ENCODE measurements around the gene SFT2D3. TPM values are rescaled to one million over a fixed set of nuclear protein-coding genes. Genes with fewer than 3 reads are reported as not detected.

SFT2D3 gene
- polyA plus RNA-seq, 1 experiment, result 3.5 TPM

DNA sequence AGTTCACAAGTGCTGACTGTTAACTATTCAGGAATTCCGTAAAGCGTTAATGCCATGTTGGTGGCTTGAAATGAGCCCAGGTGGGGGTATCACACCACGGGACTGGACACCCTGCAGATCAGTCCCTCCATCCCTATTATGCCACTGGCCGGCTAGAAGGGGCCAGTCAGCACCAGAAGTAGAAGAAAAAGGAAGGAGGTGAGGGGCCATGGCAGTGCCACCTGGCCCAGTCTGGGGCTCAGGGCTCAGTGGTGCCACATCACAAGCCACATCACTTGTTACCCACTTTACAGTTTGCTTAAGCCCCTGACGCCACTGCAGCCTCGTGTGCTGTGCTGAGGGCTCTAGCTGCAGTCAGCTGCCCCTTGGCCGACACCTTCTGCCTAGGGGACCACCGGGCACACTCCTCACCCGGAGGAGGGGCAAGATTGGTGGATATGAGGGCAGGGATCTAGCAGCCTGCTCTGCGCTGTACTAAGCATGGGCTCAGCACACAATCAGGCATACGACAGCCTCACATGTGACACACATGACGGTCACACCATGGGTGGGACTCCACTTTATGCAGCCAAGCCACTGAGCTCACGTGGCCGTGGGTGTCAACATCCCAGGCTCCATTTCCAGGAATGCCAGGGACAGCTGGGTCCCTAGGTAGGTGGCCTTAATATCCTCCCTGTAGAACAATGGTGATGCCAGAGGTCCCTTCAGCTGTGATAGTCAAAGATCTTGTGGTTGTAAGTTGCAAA, 29.6 kb upstream of the SFT2D3 start:
- CTCF ChIA-PET, result interaction anchor here (1.2 kb wide), 1 partner anchor 80 kb away, joined by 4 read pairs; no protein-coding TSS in a partner anchor
- DNase-seq (ENCODE audit: low read depth), result no peak
- POLR2A ChIA-PET, result no interaction called here

DNA sequence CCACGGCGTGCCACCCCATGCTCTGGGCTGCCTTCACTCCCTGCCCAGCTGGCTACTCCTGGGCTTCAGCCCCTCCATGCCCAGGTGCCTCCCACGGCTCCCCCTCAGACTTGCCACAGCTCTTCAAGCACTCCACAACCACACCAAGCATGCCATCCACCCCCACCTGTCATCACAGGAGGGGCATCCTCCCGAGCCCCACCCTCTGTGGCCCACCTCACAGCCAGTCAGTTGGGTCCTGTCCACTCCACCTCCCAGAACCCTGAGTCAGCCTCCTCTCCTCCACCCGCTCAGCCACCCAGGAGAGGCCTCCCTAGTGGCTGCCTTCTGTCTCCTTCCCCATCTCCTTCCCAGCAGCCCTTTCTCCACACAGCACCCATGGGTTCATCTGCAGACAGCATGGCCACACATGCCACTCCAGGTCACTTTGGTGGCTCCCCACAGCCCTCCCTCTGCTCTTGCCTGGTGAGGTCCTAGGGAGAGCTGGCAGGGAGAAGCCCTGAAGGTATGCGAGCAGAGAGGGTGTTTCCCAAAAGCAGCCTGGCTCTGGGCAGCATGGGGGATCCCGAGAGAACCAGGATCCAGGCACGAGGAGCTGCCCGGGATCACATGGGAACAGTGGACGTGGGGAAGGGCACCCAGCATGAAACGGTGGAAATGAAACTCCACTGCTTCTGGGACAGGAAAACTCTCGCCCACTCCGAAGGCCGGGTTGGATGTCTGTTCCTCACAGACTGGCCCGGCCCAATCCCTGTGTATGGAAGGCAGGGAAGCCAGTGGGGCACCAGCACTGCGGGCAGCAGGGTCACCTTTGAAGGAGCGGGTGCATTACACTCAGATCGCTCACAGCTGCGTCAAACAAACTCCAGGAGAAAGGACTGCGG, 28.7 kb upstream of the SFT2D3 start:
- CTCF ChIA-PET, result interaction anchor here (3.5 kb wide), 1 partner anchor 22 kb away, joined by 17 read pairs; no protein-coding TSS in a partner anchor
- no peak for DNase-seq (ENCODE audit: low read depth)
- TF ChIP-seq, protein P1, sequence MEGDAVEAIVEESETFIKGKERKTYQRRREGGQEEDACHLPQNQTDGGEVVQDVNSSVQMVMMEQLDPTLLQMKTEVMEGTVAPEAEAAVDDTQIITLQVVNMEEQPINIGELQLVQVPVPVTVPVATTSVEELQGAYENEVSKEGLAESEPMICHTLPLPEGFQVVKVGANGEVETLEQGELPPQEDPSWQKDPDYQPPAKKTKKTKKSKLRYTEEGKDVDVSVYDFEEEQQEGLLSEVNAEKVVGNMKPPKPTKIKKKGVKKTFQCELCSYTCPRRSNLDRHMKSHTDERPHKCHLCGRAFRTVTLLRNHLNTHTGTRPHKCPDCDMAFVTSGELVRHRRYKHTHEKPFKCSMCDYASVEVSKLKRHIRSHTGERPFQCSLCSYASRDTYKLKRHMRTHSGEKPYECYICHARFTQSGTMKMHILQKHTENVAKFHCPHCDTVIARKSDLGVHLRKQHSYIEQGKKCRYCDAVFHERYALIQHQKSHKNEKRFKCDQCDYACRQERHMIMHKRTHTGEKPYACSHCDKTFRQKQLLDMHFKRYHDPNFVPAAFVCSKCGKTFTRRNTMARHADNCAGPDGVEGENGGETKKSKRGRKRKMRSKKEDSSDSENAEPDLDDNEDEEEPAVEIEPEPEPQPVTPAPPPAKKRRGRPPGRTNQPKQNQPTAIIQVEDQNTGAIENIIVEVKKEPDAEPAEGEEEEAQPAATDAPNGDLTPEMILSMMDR (IDR thresholded peaks at IDR 0.05; ENCODE audit: insufficient read depth, low read depth, low read length), result no peak
- Histone ChIP-seq H3K36me3 (ENCODE audit: control insufficient read depth, insufficient read depth, low read length) (peaks cover 4% of the 10 kb centered on the region), H3K27me3 (ENCODE audit: control insufficient read depth, insufficient read depth, low read length) (peaks cover 8% of the 10 kb centered on the region), H3K4me3 (ENCODE audit: low read depth, low read length) (no peak overlapping the region)
- POLR2A ChIA-PET, result no interaction called here

More for the DNA sequence above, 29.6 kb upstream of the SFT2D3 start:
- H3K4me3 ChIP-seq (ENCODE audit: low read depth, low read length), result no peak overlapping the region
- TF ChIP-seq, protein P1 (IDR thresholded peaks at IDR 0.05; ENCODE audit: insufficient read depth, low read depth, low read length), result no peak
- H3K36me3 ChIP-seq (ENCODE audit: control insufficient read depth, insufficient read depth, low read length), result peaks cover 4% of the 10 kb centered on the region
- H3K27me3 ChIP-seq (ENCODE audit: control insufficient read depth, insufficient read depth, low read length), result peaks cover 1% of the 10 kb centered on the region; the same call in 1 of the 2 replicates

DNA sequence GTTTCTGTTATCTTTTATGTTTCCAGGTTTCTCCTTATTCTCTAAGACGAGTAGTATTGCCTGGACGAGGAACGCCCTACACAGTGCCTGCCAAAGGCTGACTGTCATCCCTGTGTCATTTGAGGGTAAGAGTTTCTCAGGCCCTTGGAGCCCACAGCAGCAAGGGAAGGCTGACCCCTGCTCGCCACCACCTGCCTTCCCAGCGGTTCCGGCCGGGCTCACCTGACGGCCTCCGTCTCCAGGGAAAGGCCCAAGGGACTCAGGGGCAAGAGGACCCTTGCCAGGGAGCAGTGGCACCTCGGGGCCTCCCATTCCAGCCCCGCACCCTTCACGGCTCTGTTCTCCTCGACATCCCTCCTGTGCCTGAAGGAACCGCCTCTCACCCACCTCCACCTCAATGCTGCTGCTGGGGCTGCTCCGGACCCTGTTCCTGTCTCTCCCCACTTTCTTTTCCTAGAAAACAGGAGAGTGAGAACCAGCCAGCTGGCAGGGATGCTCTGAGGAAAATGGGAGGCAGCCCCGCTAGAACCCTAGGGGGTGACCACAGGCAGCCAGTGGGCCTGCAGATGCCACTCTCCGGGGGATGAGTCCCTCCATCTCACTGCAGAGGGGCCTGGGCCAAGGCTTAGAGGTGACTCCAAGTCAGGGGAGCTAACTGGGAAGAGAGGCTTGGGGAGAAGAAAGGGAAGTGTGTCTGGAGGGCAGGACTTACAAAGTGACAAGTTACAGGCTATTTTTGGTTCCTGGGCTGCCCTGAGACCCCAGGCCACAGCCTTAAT, 27.8 kb upstream of the SFT2D3 start:
- TF ChIP-seq, protein P1 (IDR thresholded peaks at IDR 0.05; ENCODE audit: insufficient read depth, low read depth, low read length), result no peak
- CTCF ChIA-PET, result interaction anchor here (3.5 kb wide), 1 partner anchor 23 kb away, joined by 17 read pairs; no protein-coding TSS in a partner anchor
- H3K4me3 ChIP-seq (ENCODE audit: low read depth, low read length), result peak overlapping the region; percentile 60
- no peak for DNase-seq (ENCODE audit: low read depth)
- H3K36me3 ChIP-seq (ENCODE audit: control insufficient read depth, insufficient read depth, low read length), result peaks cover 4% of the 10 kb centered on the region
- POLR2A ChIA-PET, result no interaction called here
- peaks cover 12% of the 10 kb centered on the region for H3K27me3 ChIP-seq (ENCODE audit: control insufficient read depth, insufficient read depth, low read length)

DNA sequence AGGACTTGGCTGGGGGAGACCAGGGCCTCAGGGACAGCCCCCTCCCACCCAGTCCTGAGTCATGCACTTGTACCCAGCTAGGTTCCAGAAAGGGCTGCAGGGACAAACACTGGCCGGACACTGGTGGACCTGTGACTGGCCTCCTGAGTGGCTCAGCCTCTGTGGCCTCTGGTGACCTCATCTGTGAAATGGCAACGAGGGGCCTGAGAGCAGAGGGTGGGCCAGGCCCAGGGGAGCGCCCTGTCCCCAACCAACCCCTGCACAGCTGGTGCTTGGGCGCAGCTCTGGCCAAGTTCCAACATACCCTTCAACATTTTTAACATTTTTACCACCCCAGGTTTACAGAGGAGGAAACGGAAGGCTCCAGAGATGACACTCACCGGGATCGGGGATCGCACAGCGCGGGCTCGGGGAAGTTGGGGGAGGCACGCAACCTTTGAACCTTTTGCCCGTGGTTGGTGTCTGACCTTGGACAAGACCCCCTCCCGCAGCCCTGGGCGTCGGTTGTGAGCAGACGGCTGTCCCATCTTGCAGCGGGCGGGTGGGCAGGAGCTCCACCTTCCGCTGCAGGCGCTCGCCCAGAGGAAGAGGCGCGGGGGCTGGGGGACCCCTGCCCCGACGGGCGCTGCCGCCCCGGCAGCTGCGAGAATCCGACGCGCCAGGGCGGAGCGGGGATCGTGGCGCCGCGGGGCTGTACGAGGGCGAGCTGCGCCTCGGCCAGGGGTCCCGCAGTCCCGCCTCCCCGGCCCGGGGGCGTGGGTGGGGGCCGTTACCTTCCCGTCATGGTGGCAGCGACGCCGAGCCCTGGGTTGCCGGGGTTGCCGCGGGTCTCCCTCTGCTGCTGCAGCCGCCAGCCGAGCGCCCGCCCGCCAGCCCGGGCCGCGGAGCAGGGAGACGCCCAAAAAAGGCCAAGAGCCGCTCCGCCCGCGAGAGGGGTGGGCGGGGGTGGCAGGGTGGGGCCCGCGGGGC, 26.8 kb upstream of the SFT2D3 start:
- Histone ChIP-seq H3K27me3 (ENCODE audit: control insufficient read depth, insufficient read depth, low read length) (peaks cover 12% of the 10 kb centered on the region), H3K4me3 (ENCODE audit: low read depth, low read length) (peak overlapping the region; percentile 60), H3K36me3 (ENCODE audit: control insufficient read depth, insufficient read depth, low read length) (peaks cover 4% of the 10 kb centered on the region)
- TF ChIP-seq, protein P1 (IDR thresholded peaks at IDR 0.05; ENCODE audit: insufficient read depth, low read depth, low read length), result no peak
- ChIA-PET CTCF (interaction anchor here (0.7 to 3.6 kb wide), 11 partner anchors 11 to 83 kb away, joined by 3 to 24 read pairs (median 4); no protein-coding TSS in a partner anchor), POLR2A (interaction anchor here (0.6 kb wide), 1 partner anchor 10 kb away, joined by 4 read pairs; no protein-coding TSS in a partner anchor)
- no peak for DNase-seq (ENCODE audit: low read depth)

Data from BJ (cell line).